Stimulated activated naive B cell treated with anti-CD40 and anti-IgM and Interleukin-4, amounts not matched to agents 10 μg/mL and 1 μg/mL and 100 μg/mL, for 72 hours (primary cell): ENCODE data around the gene RAB17.
"Not testable (repeated sequence)": the region's sequence is repeated elsewhere in the genome, so short reads cannot be mapped to it uniquely, and the experiment has no call there.

Source experiments
- ATAC-seq, 2 donors: fragments of 150-1000 bp; cut with Tn5 transposase; replicated peaks; 2 replicates each; pipeline ENCODE4 v1.10.0; 2021; ENCODE audit warnings: moderate library complexity in 1 of 2
- DNase-seq: peaks from one replicate; pipeline ENCODE4 v3.0.0; 2021
- H3K27ac Mint-ChIP-seq: one replicate; pipeline ENCODE4 v1.8.0; 2022; ENCODE audit warnings: mild to moderate bottlenecking, mixed read lengths
- H3K27me3 Mint-ChIP-seq, 2 donors: one replicate each; pipeline ENCODE4 v1.8.0; 2022; ENCODE audit warnings: mixed read lengths in 2 of 2
- H3K36me3 Mint-ChIP-seq, 2 donors: one replicate each; pipeline ENCODE4 v1.8.0; 2022; ENCODE audit warnings: mixed read lengths in 2 of 2, mild to moderate bottlenecking in 1 of 2
- H3K4me1 Mint-ChIP-seq, 2 donors: one replicate each; pipeline ENCODE4 v1.8.0; 2022; ENCODE audit warnings: mixed read lengths in 2 of 2, mild to moderate bottlenecking in 1 of 2
- H3K4me3 Mint-ChIP-seq, 2 donors: one replicate each; pipeline ENCODE4 v1.8.0; 2022; ENCODE audit warnings: mild to moderate bottlenecking in 2 of 2, mixed read lengths in 2 of 2, moderate library complexity in 1 of 2
- H3K9me3 Mint-ChIP-seq, 2 donors: one replicate each; pipeline ENCODE4 v1.8.0; 2022; ENCODE audit warnings: mixed read lengths in 2 of 2, mild to moderate bottlenecking in 1 of 2

RAB17 gene

GRCh38 chr2:237614151-237614720, 23.7 kb upstream of the RAB17 start:
- ATAC-seq (peak in 1 of 2 donors; percentile 65), DNase-seq (no peak)
- no peaks in the 10 kb centered on the region for H3K9me3 Mint-ChIP-seq
- H3K4me3 Mint-ChIP-seq, result no peak overlapping the region
- no peak overlapping the region for H3K27ac Mint-ChIP-seq
- H3K36me3 Mint-ChIP-seq, result no peaks in the 10 kb centered on the region
- peaks cover 35 to 53% of the 10 kb centered on the region in 2 donors for H3K4me1 Mint-ChIP-seq
- peaks cover 4% of the 10 kb centered on the region in 2 donors for H3K27me3 Mint-ChIP-seq

- Mint-ChIP-seq H3K27me3 (peaks cover 4% of the 10 kb centered on the region in 2 donors), H3K4me1 (peaks cover 35 to 52% of the 10 kb centered on the region in 2 donors), H3K36me3 (no peaks in the 10 kb centered on the region), H3K9me3 (no peaks in the 10 kb centered on the region), H3K4me3 (no peak overlapping the region), H3K27ac (no peak overlapping the region)
- ATAC-seq (no peak), DNase-seq (no peak)
Observed at GRCh38 chr2:237613679-237614078, 23.1 kb upstream of the RAB17 start.

GRCh38 chr2:237612527-237613357, 22.2 kb upstream of the RAB17 start:
- H3K27me3 Mint-ChIP-seq, result peaks cover 4 to 8% of the 10 kb centered on the region in 2 donors
- no peaks in the 10 kb centered on the region for H3K36me3 Mint-ChIP-seq
- H3K27ac Mint-ChIP-seq, result no peak overlapping the region
- DNase-seq (no peak), ATAC-seq (no peak)
- H3K4me1 Mint-ChIP-seq, result peaks cover 29 to 42% of the 10 kb centered on the region in 2 donors
- H3K9me3 Mint-ChIP-seq, result no peaks in the 10 kb centered on the region
- no peak overlapping the region for H3K4me3 Mint-ChIP-seq

- H3K4me1 Mint-ChIP-seq, result peaks cover 17 to 19% of the 10 kb centered on the region in 2 donors
- DNase-seq, result not testable (repeated sequence)
- H3K27ac Mint-ChIP-seq, result peak overlapping the region; percentile 15
Observed at GRCh38 chr2:237606522-237606921, 16.0 kb upstream of the RAB17 start.

GRCh38 chr2:237604960-237605359, 14.4 kb upstream of the RAB17 start:
- DNase-seq (no peak), ATAC-seq (no peak)
- no peak overlapping the region for H3K4me3 Mint-ChIP-seq
- no peak overlapping the region for H3K27ac Mint-ChIP-seq
- H3K27me3 Mint-ChIP-seq, result peaks cover 0 to 4% of the 10 kb centered on the region in 2 donors
- no peaks in the 10 kb centered on the region for H3K9me3 Mint-ChIP-seq
- peaks cover 17 to 19% of the 10 kb centered on the region in 2 donors for H3K4me1 Mint-ChIP-seq
- H3K36me3 Mint-ChIP-seq, result no peaks in the 10 kb centered on the region

More at GRCh38 chr2:237606522-237606921, 16.0 kb upstream of the RAB17 start:
- H3K27me3 Mint-ChIP-seq, ATAC-seq, H3K36me3 Mint-ChIP-seq, H3K9me3 Mint-ChIP-seq, H3K4me3 Mint-ChIP-seq: not testable (repeated sequence)

GRCh38 chr2:237604391-237604790, 13.9 kb upstream of the RAB17 start:
- H3K36me3 Mint-ChIP-seq, result no peaks in the 10 kb centered on the region

GRCh38 chr2:237603718-237604362, 13.3 kb upstream of the RAB17 start:
- peaks cover 17 to 19% of the 10 kb centered on the region in 2 donors for H3K4me1 Mint-ChIP-seq
- H3K4me3 Mint-ChIP-seq, result peak overlapping the region; percentile 66 to 76
- peak; percentile 46 for DNase-seq
- peaks cover 0 to 4% of the 10 kb centered on the region in 2 donors for H3K27me3 Mint-ChIP-seq
- peak overlapping the region; percentile 92 for H3K27ac Mint-ChIP-seq
- no peaks in the 10 kb centered on the region for H3K36me3 Mint-ChIP-seq
- ATAC-seq, result peak; percentile 95 to 98
- no peaks in the 10 kb centered on the region for H3K9me3 Mint-ChIP-seq

More at GRCh38 chr2:237604391-237604790, 13.9 kb upstream of the RAB17 start:
- peak overlapping the region; percentile 92 for H3K27ac Mint-ChIP-seq
- no peak for ATAC-seq
- no peak for DNase-seq
- peaks cover 17 to 19% of the 10 kb centered on the region in 2 donors for H3K4me1 Mint-ChIP-seq
- H3K4me3 Mint-ChIP-seq, result peak overlapping the region in 1 of 2 donors; percentile 76
- H3K27me3 Mint-ChIP-seq, result peaks cover 0 to 4% of the 10 kb centered on the region in 2 donors
- H3K9me3 Mint-ChIP-seq, result no peaks in the 10 kb centered on the region

- peak overlapping the region; percentile 92 for H3K27ac Mint-ChIP-seq
- no peaks in the 10 kb centered on the region for H3K27me3 Mint-ChIP-seq
- ATAC-seq, result no peak
- no peaks in the 10 kb centered on the region for H3K36me3 Mint-ChIP-seq
- no peaks in the 10 kb centered on the region for H3K9me3 Mint-ChIP-seq
- peaks cover 19 to 25% of the 10 kb centered on the region in 2 donors for H3K4me1 Mint-ChIP-seq
- peak overlapping the region; percentile 66 to 76 for H3K4me3 Mint-ChIP-seq
- DNase-seq, result no peak
Observed at GRCh38 chr2:237603049-237603717, 12.6 kb upstream of the RAB17 start.

GRCh38 chr2:237602409-237602808, 11.9 kb upstream of the RAB17 start:
- H3K27ac Mint-ChIP-seq, result peak overlapping the region; percentile 62
- ATAC-seq (no peak), DNase-seq (no peak)
- no peaks in the 10 kb centered on the region for H3K27me3 Mint-ChIP-seq
- H3K36me3 Mint-ChIP-seq, result no peaks in the 10 kb centered on the region
- H3K4me3 Mint-ChIP-seq, result no peak overlapping the region
- peaks cover 24 to 30% of the 10 kb centered on the region in 2 donors for H3K4me1 Mint-ChIP-seq
- H3K9me3 Mint-ChIP-seq, result no peaks in the 10 kb centered on the region

GRCh38 chr2:237601453-237602116, 11.1 kb upstream of the RAB17 start:
- ATAC-seq (no peak), DNase-seq (no peak)
- Mint-ChIP-seq H3K4me3 (no peak overlapping the region), H3K27ac (no peak overlapping the region), H3K4me1 (peaks cover 26 to 36% of the 10 kb centered on the region in 2 donors), H3K36me3 (no peaks in the 10 kb centered on the region), H3K9me3 (no peaks in the 10 kb centered on the region), H3K27me3 (no peaks in the 10 kb centered on the region)

GRCh38 chr2:237600205-237600846, 9.8 kb upstream of the RAB17 start:
- Mint-ChIP-seq H3K4me1 (peaks cover 27 to 36% of the 10 kb centered on the region in 2 donors), H3K27me3 (no peaks in the 10 kb centered on the region), H3K27ac (peak overlapping the region; percentile 47), H3K4me3 (no peak overlapping the region), H3K36me3 (no peaks in the 10 kb centered on the region), H3K9me3 (no peaks in the 10 kb centered on the region)
- DNase-seq (no peak), ATAC-seq (no peak)

- no peak overlapping the region for H3K27ac Mint-ChIP-seq
- H3K36me3 Mint-ChIP-seq, result no peaks in the 10 kb centered on the region
- DNase-seq (no peak), ATAC-seq (no peak)
- H3K27me3 Mint-ChIP-seq, result no peaks in the 10 kb centered on the region
- no peaks in the 10 kb centered on the region for H3K9me3 Mint-ChIP-seq
- peaks cover 32 to 36% of the 10 kb centered on the region in 2 donors for H3K4me1 Mint-ChIP-seq
- no peak overlapping the region for H3K4me3 Mint-ChIP-seq
Observed at GRCh38 chr2:237599465-237600110, 9.1 kb upstream of the RAB17 start.
